AG10803 (cell line): ENCODE measurements around the gene MISP.

Experiments
- DNase-seq: peaks from one replicate; pipeline ENCODE4 v3.0.0; 2010; ENCODE audit warnings: low read depth
- H3K4me3 ChIP-seq: 2 replicates; pipeline ENCODE4 v1.5.1; 2011; ENCODE audit warnings: mild to moderate bottlenecking, low read length, control low read depth
- CTCF ChIP-seq: conservative IDR thresholded peaks from 2 replicates; pipeline ENCODE4 v1.5.1; 2011; ENCODE audit warnings: mild to moderate bottlenecking, low read length, control low read depth, inconsistent platforms

MISP gene

GRCh38 chr19:718991-719512 is 31.9 kb upstream of the MISP start:
- no peak overlapping the region for H3K4me3 ChIP-seq
- no peak for TF ChIP-seq CTCF
- peak; percentile 33 for DNase-seq

GRCh38 chr19:719636-720344 is 31.1 kb upstream of the MISP start:
- no peak overlapping the region for H3K4me3 ChIP-seq
- TF ChIP-seq CTCF: no peak
- no peak for DNase-seq

- DNase-seq: no peak
- no peak for TF ChIP-seq CTCF
- no peak overlapping the region for H3K4me3 ChIP-seq
Observed at GRCh38 chr19:720345-721160, 30.4 kb upstream of the MISP start.

- no peak for TF ChIP-seq CTCF
- no peak overlapping the region for H3K4me3 ChIP-seq
- DNase-seq: no peak
Observed at GRCh38 chr19:722553-723101, 28.3 kb upstream of the MISP start.

GRCh38 chr19:723247-723646 is 27.7 kb upstream of the MISP start:
- no peak overlapping the region for H3K4me3 ChIP-seq
- no peak for TF ChIP-seq CTCF
- DNase-seq: no peak

GRCh38 chr19:723714-724113 is 27.2 kb upstream of the MISP start:
- DNase-seq: no peak
- TF ChIP-seq CTCF: no peak
- no peak overlapping the region for H3K4me3 ChIP-seq
